Heart right ventricle (tissue), 16 donors: ENCODE data around the gene GLIPR2. TPM values are rescaled to one million over a fixed set of nuclear protein-coding genes. Genes with fewer than 3 reads are reported as not detected.

ENCODE experiments used
- ATAC-seq, 8 donors: fragments of 200-7000 bp; cut with Tn5 transposase; one replicate each; pipeline ENCODE4 v1.9.1; 2020; ENCODE audit warnings: mild to moderate bottlenecking in 8 of 8, moderate library complexity in 8 of 8, moderate number of reproducible peaks in 1 of 8
- DNase-seq, 2 donors: peaks; one replicate each; pipeline ENCODE4 v3.0.0-alpha.2; 2020
- H3K27ac ChIP-seq, 10 donors: fragments of 200-600 bp; sonication (generic) in 2 of 10; one replicate each; pipeline versions ENCODE4 v1.5.0 to v1.8.0; 2020 to 2022; ENCODE audit warnings: mild to moderate bottlenecking in 3 of 10
- H3K27me3 ChIP-seq, 7 donors: fragments of 200-600 bp; one replicate each; pipeline ENCODE4 v1.8.0; 2021 to 2022; ENCODE audit warnings: mild to moderate bottlenecking in 2 of 7
- H3K36me3 ChIP-seq, 9 donors: fragments of 200-600 bp; sonication (generic) in 1 of 9; one replicate each; pipeline versions ENCODE4 v1.5.0 to v1.8.0; 2020 to 2022; ENCODE audit warnings: mild to moderate bottlenecking in 2 of 9
- H3K4me1 ChIP-seq, 9 donors: fragments of 200-600 bp; sonication (generic) in 1 of 9; one replicate each; pipeline versions ENCODE4 v1.5.0 to v1.8.0; 2020 to 2022; ENCODE audit warnings: mild to moderate bottlenecking in 4 of 9
- H3K4me3 ChIP-seq, 10 donors: fragments of 200-600 bp; sonication (generic) in 2 of 10; one replicate each; pipeline versions ENCODE4 v1.5.0 to v1.8.0; 2020 to 2022; ENCODE audit warnings: mild to moderate bottlenecking in 7 of 10, moderate library complexity in 2 of 10
- H3K9me3 ChIP-seq, 11 donors: fragments of 200-600 bp in 10 of 11; sonication (generic) in 2 of 11; one replicate each; pipeline versions ENCODE4 v1.5.0 to v1.8.0; 2013 to 2022; ENCODE audit warnings: mild to moderate bottlenecking in 2 of 11, control low read depth in 1 of 11, moderate library complexity in 1 of 11
- CTCF ChIP-seq, 9 donors: fragments of 200-600 bp; sonication (generic) in 2 of 9; IDR thresholded peaks; one replicate each; pipeline versions ENCODE4 v1.5.0 to v1.8.0; 2021 to 2022; ENCODE audit warnings: antibody characterized with exemption in 9 of 9, mild to moderate bottlenecking in 5 of 9, moderate library complexity in 1 of 9
- WGBS, 2 donors: extraction: QIAGEN DNeasy Blood & Tissue Kit; methylation state at CpG; one replicate each; pipeline ENCODE4 v1.1.7; 2013; ENCODE audit warnings: inconsistent platforms in 1 of 2; 5-methylcytosine and 5-hydroxymethylcytosine counted together
- intact Hi-C, 10 donors: fragments of 100-400 bp; cut with DNase I; formaldehyde crosslinking; loops; one replicate each; pipeline versions ENCODE4 v1.11.1 to v1.14.2; 2022
- polyA plus RNA-seq, 2 donors: library from polyadenylated mRNA; stranded (reverse); fragments of 200-250 nt; gene quantifications; one replicate each; pipeline ENCODE4 v1.2.3, GENCODE V29; 2013
- total RNA-seq, 10 donors: library from RNA; stranded (reverse); fragmentation: NEBNext Ultra II Directional in 3 of 10; extraction: Animal tissue kit (Norgen Biotek cat#: 25700) in 3 of 10; gene quantifications; one replicate each; pipeline versions ENCODE4 v1.2.1 to v1.2.4, GENCODE V29; 2021 to 2023
- donor health status: Arrhythmogenic right ventricular cardiomyopathy.
- donor health status: ischemic (EF 13 %, LVEDD 7.1; RV severe dilation, severe dysfunction).
- donor health status: healthy with polysubstance abuse.
- donor health status: DM: no; HTN: yes; CAD: no.
- donor health status: DM: no; HTN: no; CAD: no.
- donor health status: ischemic (EF 25% LVEDD 6.9; RV normal size, moderate dysfunction).
- donor health status: ischemic (EF 25% LVEDD 5.7; RV mildly dilated, moderate dysfunction).
- donor health status: healthy.
- donor health status: DM: yes; HTN: yes; CAD: no.
- donor health status: Ischemic cardiomyopathy.
- donor health status: ischemic (EF 35%, LVEDD 5.7; RV mildly dilated, moderate dysfunction).
- donor health status: nonischemic (EF 11% LVEDD 7.7; RV severe dilation, severe dysfunction).
- donor health status: DM: yes; HTN: yes; CAD: no.
- donor health status: PGD.
- donor health status: ischemic (EF 29% LVEDD 5.4; RV normal size, mild dysfunction).
- donor health status: nonischemic (EF 23%, LVEDD 6.1; RV moderate dilation, normal function).

GLIPR2 gene
- total and polyA plus RNA-seq, 12 donors: 4.7 to 19.2 (median 7.1) TPM

DNA sequence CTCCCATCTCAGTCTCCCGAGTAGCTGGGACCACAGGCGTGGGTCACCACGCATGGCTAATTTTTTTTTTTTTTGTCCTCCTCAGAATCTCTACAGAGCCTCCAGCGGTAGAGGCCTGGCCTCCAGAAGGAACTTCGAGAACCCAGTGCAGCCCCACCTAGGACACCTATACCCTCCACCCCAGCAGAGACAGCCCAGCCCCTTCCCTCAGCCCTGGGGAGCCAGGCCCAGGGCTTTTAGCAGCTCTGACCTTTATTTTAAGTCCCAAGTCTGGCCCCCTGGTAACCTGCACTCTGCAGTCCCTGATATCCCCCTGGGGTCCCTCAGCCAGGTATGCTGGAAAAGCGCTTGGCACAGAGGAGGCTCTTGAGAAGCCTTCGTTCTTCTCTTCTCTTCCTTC is 5.2 kb downstream of the GLIPR2 start:
- TF ChIP-seq CTCF (IDR thresholded peaks at IDR 0.05): no peak
- H3K27me3 ChIP-seq: no peaks in the 10 kb centered on the region
- peaks cover 3 to 97% (median 32%) of the 10 kb centered on the region in 9 donors for H3K4me1 ChIP-seq
- WGBS, 2 donors: 92 to 95% methylated on average over 7 of the region's 7 CpGs
- H3K27ac ChIP-seq: peak overlapping the region in 3 of 10 donors; percentile 77 to 92 (median 82)
- peaks cover 0 to 9% (median 0%) of the 10 kb centered on the region in 11 donors for H3K9me3 ChIP-seq
- ATAC-seq (no peak), DNase-seq (no peak)
- peaks cover 0 to 4% (median 0%) of the 10 kb centered on the region in 9 donors for H3K36me3 ChIP-seq
- H3K4me3 ChIP-seq: no peak overlapping the region
- intact Hi-C loops: no loop called here

DNA sequence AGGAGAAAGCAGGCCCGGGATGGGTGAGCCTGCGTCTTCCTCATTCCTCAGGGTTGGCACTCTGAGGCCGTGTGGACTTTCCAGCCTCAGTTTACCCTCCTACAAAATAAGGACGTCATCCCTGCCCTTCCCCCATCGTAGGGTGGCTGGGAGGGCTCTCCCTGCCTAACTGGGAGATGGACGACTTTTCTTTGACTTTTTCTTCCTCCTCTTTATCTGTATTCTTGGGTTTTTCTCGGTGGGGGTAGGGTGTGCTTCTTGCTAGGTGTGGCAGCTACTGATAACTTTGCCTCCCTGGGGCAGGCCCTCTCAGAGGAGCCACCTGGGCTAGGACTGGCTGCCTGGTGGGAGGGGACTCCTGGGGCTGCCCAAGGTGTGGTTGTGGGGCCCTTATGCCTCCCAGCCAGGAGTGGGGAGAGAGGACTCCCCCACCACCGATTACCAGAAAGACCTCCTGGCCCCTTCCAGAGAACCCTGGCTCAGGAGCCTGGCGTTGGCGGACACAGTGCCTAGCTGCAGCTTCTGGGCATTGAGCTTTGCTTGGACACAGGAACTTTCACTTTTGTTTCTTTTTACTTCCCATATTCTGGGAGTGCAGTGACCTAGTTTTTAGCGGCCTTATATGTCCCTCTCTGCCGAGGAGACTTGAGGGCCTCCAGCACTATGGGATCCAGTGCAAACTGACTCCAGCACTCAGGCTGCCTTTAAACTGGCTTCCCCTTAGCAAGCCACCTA is 6.1 kb downstream of the GLIPR2 start:
- TF ChIP-seq CTCF (IDR thresholded peaks at IDR 0.05): no peak
- Histone ChIP-seq H3K9me3 (peaks cover 0 to 9% (median 0%) of the 10 kb centered on the region in 11 donors), H3K4me3 (peak overlapping the region in 6 of 10 donors; percentile 5 to 38 (median 25)), H3K27me3 (no peaks in the 10 kb centered on the region), H3K27ac (peak overlapping the region in 9 of 10 donors; percentile 13 to 92 (median 63)), H3K36me3 (peaks cover 0 to 11% (median 0%) of the 10 kb centered on the region in 9 donors), H3K4me1 (peaks cover 3 to 99% (median 23%) of the 10 kb centered on the region in 9 donors)
- intact Hi-C loops: no loop called here
- ATAC-seq: peak; percentile 9 to 67 (median 56)
- WGBS, 2 donors: 56 to 64% methylated on average over 12 of the region's 12 CpGs
- DNase-seq: peak in 1 of 2 donors; percentile 28

DNA sequence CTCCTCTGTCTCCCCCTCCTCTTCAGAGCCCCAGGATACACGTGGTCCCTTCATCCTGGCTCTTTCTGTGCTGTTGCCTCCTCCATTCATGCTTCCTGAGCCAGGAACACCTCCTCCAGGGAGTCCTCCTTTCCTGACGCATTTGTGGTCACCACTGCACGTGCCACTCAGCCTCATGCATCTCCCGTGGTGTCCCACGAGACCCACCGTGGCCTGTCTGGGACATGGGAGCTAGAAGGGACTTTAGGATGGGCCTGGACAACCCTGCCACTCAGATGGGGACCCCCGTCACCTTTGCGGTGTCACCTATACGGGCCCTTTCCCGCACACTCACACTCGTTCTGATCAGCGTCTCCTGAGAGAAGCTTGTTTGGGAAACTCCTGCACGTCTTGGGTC is 6.7 kb downstream of the GLIPR2 start:
- 79 to 84% methylated on average over 13 of the region's 13 CpGs for WGBS, 2 donors
- Histone ChIP-seq H3K27me3 (no peaks in the 10 kb centered on the region), H3K4me3 (peak overlapping the region in 6 of 10 donors; percentile 5 to 38 (median 25)), H3K36me3 (peaks cover 0 to 16% (median 0%) of the 10 kb centered on the region in 9 donors), H3K4me1 (peaks cover 4 to 99% (median 22%) of the 10 kb centered on the region in 9 donors), H3K27ac (peak overlapping the region in 9 of 10 donors; percentile 13 to 92 (median 63)), H3K9me3 (peaks cover 0 to 9% (median 0%) of the 10 kb centered on the region in 11 donors)
- no peak for DNase-seq
- intact Hi-C loops: no loop called here
- no peak for TF ChIP-seq CTCF (IDR thresholded peaks at IDR 0.05)
- ATAC-seq: peak in 1 of 8 donors; percentile 3

DNA sequence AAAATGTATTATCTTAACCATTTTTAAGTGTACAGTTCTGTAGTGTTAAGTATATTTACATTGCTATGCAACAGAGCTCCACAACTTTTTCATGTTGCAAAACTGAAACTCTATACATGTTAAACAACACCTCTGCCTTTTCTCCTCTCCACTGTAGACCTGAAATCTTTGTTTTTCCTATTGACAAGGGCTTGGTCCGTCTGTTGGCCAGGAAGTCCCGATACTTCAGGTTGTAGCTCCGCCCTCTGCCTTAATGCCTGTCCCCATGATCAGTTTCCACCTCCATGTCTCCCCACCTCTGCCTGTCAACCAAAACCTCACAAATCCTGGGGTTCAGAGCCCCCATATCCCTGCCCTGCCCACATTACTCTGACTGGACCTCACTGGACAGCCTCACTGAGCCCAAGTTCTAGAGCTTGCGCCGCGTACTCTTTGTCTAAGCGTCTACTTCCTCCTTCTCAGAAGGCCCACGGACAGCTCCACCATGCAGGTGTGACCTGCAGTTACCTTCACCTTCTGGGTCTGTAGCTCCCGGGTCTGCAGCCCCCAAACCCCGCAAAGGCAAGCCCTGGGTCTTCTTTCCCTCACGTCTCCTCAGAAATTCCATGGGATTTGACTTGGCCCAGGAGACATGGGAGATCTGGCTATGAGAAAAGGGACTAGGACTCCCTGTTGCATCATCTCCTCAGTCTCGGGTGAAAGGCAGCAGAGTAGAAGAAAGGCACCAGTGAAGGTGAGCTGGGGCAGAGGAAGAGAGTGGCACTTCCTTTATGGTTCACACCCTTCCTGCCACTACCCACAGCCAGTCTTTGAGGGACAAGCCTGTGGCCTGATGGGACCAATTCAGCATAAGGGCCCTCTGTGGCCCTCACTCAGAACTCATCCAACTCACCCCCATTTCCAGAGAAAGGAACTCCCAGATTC is 8.0 kb downstream of the GLIPR2 start:
- Histone ChIP-seq H3K27me3 (no peaks in the 10 kb centered on the region), H3K9me3 (peaks cover 0 to 9% (median 0%) of the 10 kb centered on the region in 11 donors), H3K27ac (peak overlapping the region in 2 of 10 donors; percentile 43 to 92), H3K4me3 (peak overlapping the region in 1 of 10 donors; percentile 38), H3K4me1 (peaks cover 9 to 99% (median 35%) of the 10 kb centered on the region in 9 donors), H3K36me3 (peaks cover 0 to 18% (median 0%) of the 10 kb centered on the region in 9 donors)
- ATAC-seq (no peak), DNase-seq (no peak)
- WGBS, 2 donors: 89 to 91% methylated on average over 12 of the region's 12 CpGs
- intact Hi-C loops: no loop called here
- TF ChIP-seq CTCF (IDR thresholded peaks at IDR 0.05): no peak
